ENCODE data around the gene PGBD5.

GRCh38 chr1:230314142-230314470 lies 112.0 kb downstream of the PGBD5 start:
- TF ChIP-seq CTCF (IDR thresholded peaks at IDR 0.05; ENCODE audit: insufficient read depth, low read depth, low read length) (no peak), EZH2 (IDR thresholded peaks at IDR 0.05; ENCODE audit: insufficient read depth, low read length) (no peak)

All from astrocyte (in vitro differentiated cells and primary cell).